ENCODE data around the gene DNMT3L. TPM values are rescaled to one million over a fixed set of nuclear protein-coding genes. Genes with fewer than 3 reads are reported as not detected.

DNMT3L gene
- total RNA-seq, 1 donor = not detected

- H2AFZ ChIP-seq (ENCODE audit: low read length) = no peak overlapping the region
- H4K20me1 ChIP-seq (ENCODE audit: insufficient read depth, low read length) = no peaks in the 10 kb centered on the region
- H3K4me3 ChIP-seq (ENCODE audit: insufficient read depth, low read length) = no peak overlapping the region
- H3K36me3 ChIP-seq (ENCODE audit: insufficient read depth, low read length) = no peaks in the 10 kb centered on the region
- no peaks in the 10 kb centered on the region for H3K9me3 ChIP-seq (ENCODE audit: low read depth, low read length)
- no peaks in the 10 kb centered on the region for H3K27me3 ChIP-seq (ENCODE audit: insufficient read depth, low read length)
- H3K4me2 ChIP-seq (ENCODE audit: insufficient read depth, low read length) = no peak overlapping the region
- H3K79me2 ChIP-seq (ENCODE audit: insufficient read depth, low read length) = peaks cover 4% of the 10 kb centered on the region
- H3K27ac ChIP-seq (ENCODE audit: low read depth, low read length) = no peak overlapping the region
- H3K4me1 ChIP-seq (ENCODE audit: insufficient read depth, low read length) = peaks cover 4% of the 10 kb centered on the region
- DNase-seq (ENCODE audit: insufficient read length, low spot score, missing footprints) = no peak
- no peak for TF ChIP-seq CTCF (IDR thresholded peaks at IDR 0.05; ENCODE audit: extremely low read depth, low read depth, low read length)
Measured at GRCh38 chr21:44295163-44295573, 33.5 kb upstream of the DNMT3L start.

- Histone ChIP-seq H3K36me3 (ENCODE audit: insufficient read depth, low read length) (no peaks in the 10 kb centered on the region), H3K4me2 (ENCODE audit: insufficient read depth, low read length) (no peak overlapping the region), H3K4me3 (ENCODE audit: insufficient read depth, low read length) (no peak overlapping the region), H3K27me3 (ENCODE audit: insufficient read depth, low read length) (no peaks in the 10 kb centered on the region), H3K9me3 (ENCODE audit: low read depth, low read length) (no peaks in the 10 kb centered on the region), H3K79me2 (ENCODE audit: insufficient read depth, low read length) (peaks cover 3% of the 10 kb centered on the region), H3K4me1 (ENCODE audit: insufficient read depth, low read length) (peaks cover 4% of the 10 kb centered on the region), H3K27ac (ENCODE audit: low read depth, low read length) (no peak overlapping the region), H2AFZ (ENCODE audit: low read length) (no peak overlapping the region), H4K20me1 (ENCODE audit: insufficient read depth, low read length) (no peaks in the 10 kb centered on the region)
- TF ChIP-seq CTCF (IDR thresholded peaks at IDR 0.05; ENCODE audit: extremely low read depth, low read depth, low read length) = no peak
- peak; percentile 96 for DNase-seq (ENCODE audit: insufficient read length, low spot score, missing footprints)
Measured at GRCh38 chr21:44294391-44295162, 32.9 kb upstream of the DNMT3L start.

GRCh38 chr21:44293551-44294231 lies 32.0 kb upstream of the DNMT3L start:
- no peaks in the 10 kb centered on the region for H3K4me1 ChIP-seq (ENCODE audit: insufficient read depth, low read length)
- H4K20me1 ChIP-seq (ENCODE audit: insufficient read depth, low read length) = no peaks in the 10 kb centered on the region
- no peaks in the 10 kb centered on the region for H3K79me2 ChIP-seq (ENCODE audit: insufficient read depth, low read length)
- H3K9me3 ChIP-seq (ENCODE audit: low read depth, low read length) = no peaks in the 10 kb centered on the region
- H3K36me3 ChIP-seq (ENCODE audit: insufficient read depth, low read length) = no peaks in the 10 kb centered on the region
- no peak for TF ChIP-seq CTCF (IDR thresholded peaks at IDR 0.05; ENCODE audit: extremely low read depth, low read depth, low read length)
- H2AFZ ChIP-seq (ENCODE audit: low read length) = no peak overlapping the region
- no peak for DNase-seq (ENCODE audit: insufficient read length, low spot score, missing footprints)
- no peak overlapping the region for H3K4me3 ChIP-seq (ENCODE audit: insufficient read depth, low read length)
- no peaks in the 10 kb centered on the region for H3K27me3 ChIP-seq (ENCODE audit: insufficient read depth, low read length)
- no peak overlapping the region for H3K4me2 ChIP-seq (ENCODE audit: insufficient read depth, low read length)
- no peak overlapping the region for H3K27ac ChIP-seq (ENCODE audit: low read depth, low read length)

- TF ChIP-seq CTCF (IDR thresholded peaks at IDR 0.05; ENCODE audit: extremely low read depth, low read depth, low read length) = no peak
- no peak for DNase-seq (ENCODE audit: insufficient read length, low spot score, missing footprints)
Measured at GRCh38 chr21:44292812-44293195, 31.1 kb upstream of the DNMT3L start.

More at GRCh38 chr21:44292812-44293195, 31.1 kb upstream of the DNMT3L start:
- H3K9me3 ChIP-seq (ENCODE audit: low read depth, low read length) = no peaks in the 10 kb centered on the region
- H3K36me3 ChIP-seq (ENCODE audit: insufficient read depth, low read length) = no peaks in the 10 kb centered on the region
- no peaks in the 10 kb centered on the region for H3K4me1 ChIP-seq (ENCODE audit: insufficient read depth, low read length)
- no peak overlapping the region for H3K27ac ChIP-seq (ENCODE audit: low read depth, low read length)
- H4K20me1 ChIP-seq (ENCODE audit: insufficient read depth, low read length) = no peaks in the 10 kb centered on the region
- H3K4me2 ChIP-seq (ENCODE audit: insufficient read depth, low read length) = no peak overlapping the region
- H3K27me3 ChIP-seq (ENCODE audit: insufficient read depth, low read length) = no peaks in the 10 kb centered on the region
- H3K4me3 ChIP-seq (ENCODE audit: insufficient read depth, low read length) = no peak overlapping the region
- H2AFZ ChIP-seq (ENCODE audit: low read length) = no peak overlapping the region
- H3K79me2 ChIP-seq (ENCODE audit: insufficient read depth, low read length) = no peaks in the 10 kb centered on the region
